ENCODE results near the gene KCND3.

DNA sequence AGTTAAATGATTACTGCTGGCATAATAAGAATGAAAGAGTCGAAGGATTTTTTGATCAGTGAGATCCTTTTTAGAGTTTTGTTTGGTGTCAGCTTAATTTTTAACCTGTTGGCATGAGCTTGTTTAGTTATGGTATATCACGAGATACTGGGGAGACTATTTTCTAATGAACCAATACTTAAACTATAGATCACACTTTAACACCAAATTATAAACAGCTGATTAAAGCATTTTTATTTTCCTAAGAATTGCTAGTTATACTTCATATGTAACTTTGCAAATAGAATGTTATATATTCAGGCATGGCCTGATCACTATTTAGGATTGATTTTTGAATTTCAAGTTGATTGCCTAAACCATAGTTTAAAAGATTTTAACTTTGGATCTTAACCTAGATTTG lies 227.8 kb downstream of the KCND3 start:
- TF ChIP-seq CTCF (conservative IDR thresholded peaks at IDR 0.05) (no peak), EZH2 (IDR thresholded peaks at IDR 0.05; ENCODE audit: low read depth) (no peak)

All from PC-9 (cell line).